Thoracic aorta (tissue), 2 donors: ENCODE measurements around the gene PEX16. TPM values are rescaled to one million over a fixed set of nuclear protein-coding genes. Genes with fewer than 3 reads are reported as not detected.

Source experiments
- ATAC-seq: fragments of 150-250 bp; one replicate; pipeline ENCODE4 v1.8.0; 2017; ENCODE audit warnings: low read depth; ENCODE audit not compliant: insufficient number of reproducible peaks, low FRiP score
- DNase-seq: peaks from one replicate; pipeline ENCODE4 v3.0.0-alpha.2; 2020; ENCODE audit warnings: low spot score
- H3K27ac ChIP-seq, 2 donors: fragments of 200-600 bp; sonication (generic); 1 replicate in 1 of 2; 2 replicates in 1 of 2; pipeline ENCODE4 v1.5.1; 2016; ENCODE audit warnings: mild to moderate bottlenecking in 2 of 2, moderate library complexity in 2 of 2
- H3K27me3 ChIP-seq: fragments of 200-600 bp; sonication (generic); replicated peaks from 2 replicates; pipeline ENCODE4 v1.6.0; 2016; ENCODE audit warnings: mild to moderate bottlenecking; ENCODE audit not compliant: insufficient read depth
- H3K36me3 ChIP-seq: fragments of 200-600 bp; sonication (generic); one replicate; pipeline ENCODE4 v1.5.1; 2016
- H3K4me1 ChIP-seq, 2 donors: fragments of 200-600 bp; sonication (generic); 1 replicate in 1 of 2; 2 replicates in 1 of 2; pipeline versions ENCODE4 v1.5.1 to v1.6.0; 2016; ENCODE audit warnings: low read depth in 2 of 2, mild to moderate bottlenecking in 1 of 2; ENCODE audit not compliant: control insufficient read depth in 1 of 2
- H3K4me3 ChIP-seq: fragments of 200-600 bp; sonication (generic); 2 replicates; pipeline ENCODE4 v1.5.1; 2016; ENCODE audit warnings: mild to moderate bottlenecking
- H3K9me3 ChIP-seq: fragments of 200-600 bp; sonication (generic); 2 replicates; pipeline ENCODE4 v1.5.1; 2016
- CTCF ChIP-seq: fragments of 200-600 bp; sonication (generic); IDR thresholded peaks from one replicate; pipeline ENCODE4 v1.5.1; 2019; ENCODE audit warnings: antibody characterized with exemption
- total RNA-seq, 2 donors: library from RNA; depleted of rRNA; stranded (reverse); fragments of >200 nt; gene quantifications; one replicate each; pipeline versions ENCODE4 v1.1.0 to v1.2.3, GENCODE V29; 2016

The PEX16 gene
- total RNA-seq, 2 donors from 2014 or later: 12.1 to 19.8 TPM

GRCh38 chr11:45941285-45941684 is 23.6 kb upstream of the PEX16 start:
- ATAC-seq (no peak), DNase-seq (no peak)
- TF ChIP-seq CTCF: no peak
- no peaks in the 10 kb centered on the region for H3K4me1 ChIP-seq
- H3K27me3 ChIP-seq: no peaks in the 10 kb centered on the region
- no peak overlapping the region for H3K4me3 ChIP-seq
- H3K27ac ChIP-seq: no peak overlapping the region
- peaks cover 35% of the 10 kb centered on the region for H3K36me3 ChIP-seq
- no peaks in the 10 kb centered on the region for H3K9me3 ChIP-seq

GRCh38 chr11:45939836-45940235 is 22.2 kb upstream of the PEX16 start:
- H3K36me3 ChIP-seq: peaks cover 34% of the 10 kb centered on the region

GRCh38 chr11:45937916-45938315 is 20.2 kb upstream of the PEX16 start:
- no peak for ATAC-seq
- H3K4me1 ChIP-seq: no peaks in the 10 kb centered on the region
- no peak for DNase-seq
- no peak overlapping the region for H3K4me3 ChIP-seq
- TF ChIP-seq CTCF: no peak
- H3K9me3 ChIP-seq: no peaks in the 10 kb centered on the region
- no peaks in the 10 kb centered on the region for H3K27me3 ChIP-seq
- H3K27ac ChIP-seq: no peak overlapping the region
- H3K36me3 ChIP-seq: peaks cover 43% of the 10 kb centered on the region

More at GRCh38 chr11:45939836-45940235, 22.2 kb upstream of the PEX16 start:
- Histone ChIP-seq H3K4me3 (no peak overlapping the region), H3K27me3 (no peaks in the 10 kb centered on the region), H3K27ac (no peak overlapping the region), H3K4me1 (no peaks in the 10 kb centered on the region), H3K9me3 (no peaks in the 10 kb centered on the region)
- ATAC-seq: no peak
- TF ChIP-seq CTCF: no peak
- no peak for DNase-seq

- TF ChIP-seq CTCF: no peak
- Histone ChIP-seq H3K4me3 (no peak overlapping the region), H3K9me3 (no peaks in the 10 kb centered on the region), H3K36me3 (peaks cover 51% of the 10 kb centered on the region), H3K27ac (no peak overlapping the region), H3K27me3 (no peaks in the 10 kb centered on the region), H3K4me1 (no peaks in the 10 kb centered on the region)
- ATAC-seq (no peak), DNase-seq (no peak)
Observed at GRCh38 chr11:45936511-45937054, 18.9 kb upstream of the PEX16 start.

- no peaks in the 10 kb centered on the region for H3K9me3 ChIP-seq
- no peak for ATAC-seq
- H3K4me3 ChIP-seq: no peak overlapping the region
- H3K27ac ChIP-seq: no peak overlapping the region
- TF ChIP-seq CTCF: no peak
- H3K4me1 ChIP-seq: no peaks in the 10 kb centered on the region
- H3K36me3 ChIP-seq: peaks cover 52% of the 10 kb centered on the region
- H3K27me3 ChIP-seq: no peaks in the 10 kb centered on the region
- no peak for DNase-seq
Observed at GRCh38 chr11:45935349-45936064, 17.8 kb upstream of the PEX16 start.
